Measurements from ENCODE around the gene FAM13A. TPM values are rescaled to one million over a fixed set of nuclear protein-coding genes. Genes with fewer than 3 reads are reported as not detected.

The FAM13A gene
- total and polyA plus RNA-seq, 2 experiments from 2014 or later, result 5.3 to 6.6 TPM

GRCh38 chr4:88868510-88868909 is 188.5 kb downstream of the FAM13A start:
- no peaks in the 10 kb centered on the region for H3K9me2 ChIP-seq (ENCODE audit: insufficient read depth)
- 97 to 98% methylated on average over 3 of the region's 3 CpGs for WGBS, 2 experiments (ENCODE audit: low coverage in 1 of 2, low lambda C conversion rate in 2 of 2, missing lambda C conversion rate in 2 of 2)
- H3K4me1 ChIP-seq (ENCODE audit: insufficient read depth), result peaks cover 19% of the 10 kb centered on the region
- no peak for DNase-seq
- H4K20me1 ChIP-seq (ENCODE audit: insufficient read depth), result no peaks in the 10 kb centered on the region
- H3K79me2 ChIP-seq (ENCODE audit: insufficient read depth), result no peaks in the 10 kb centered on the region
- no peaks in the 10 kb centered on the region for H3F3A ChIP-seq (ENCODE audit: insufficient read depth)
- no peak overlapping the region for H3K4me3 ChIP-seq
- no peaks in the 10 kb centered on the region for H3K27me3 ChIP-seq (replicated peaks; ENCODE audit: insufficient read depth)
- TF ChIP-seq EZH2 (IDR thresholded peaks at IDR 0.05; ENCODE audit: insufficient read depth, poor library complexity, severe bottlenecking) (no peak), EZH2phosphoT487 (IDR thresholded peaks at IDR 0.05; ENCODE audit: insufficient read depth, low read depth) (no peak)
- H3K4me2 ChIP-seq (ENCODE audit: unreplicated experiment), result no peak overlapping the region
- no peak overlapping the region for H3K27ac ChIP-seq
- H3K36me3 ChIP-seq (ENCODE audit: low read depth), result no peaks in the 10 kb centered on the region
- no peak overlapping the region for H2AFZ ChIP-seq
- no peaks in the 10 kb centered on the region for H3K9me3 ChIP-seq (ENCODE audit: low read depth)
- H3K9ac ChIP-seq, result no peak overlapping the region
- in situ Hi-C loops (cut with MboI), result no loop called here

- Histone ChIP-seq H3K79me2 (ENCODE audit: insufficient read depth) (no peaks in the 10 kb centered on the region), H4K20me1 (ENCODE audit: insufficient read depth) (no peaks in the 10 kb centered on the region), H3F3A (ENCODE audit: insufficient read depth) (no peaks in the 10 kb centered on the region), H3K9me3 (ENCODE audit: low read depth) (no peaks in the 10 kb centered on the region), H3K4me2 (ENCODE audit: unreplicated experiment) (no peak overlapping the region), H3K9me2 (ENCODE audit: insufficient read depth) (no peaks in the 10 kb centered on the region), H3K27ac (peak overlapping the region; percentile 46), H3K4me3 (no peak overlapping the region), H2AFZ (no peak overlapping the region), H3K36me3 (ENCODE audit: low read depth) (no peaks in the 10 kb centered on the region), H3K9ac (peak overlapping the region; percentile 21; the same call in 1 of the 2 replicates), H3K27me3 (replicated peaks; ENCODE audit: insufficient read depth) (no peaks in the 10 kb centered on the region), H3K4me1 (ENCODE audit: insufficient read depth) (peaks cover 19% of the 10 kb centered on the region)
- TF ChIP-seq EZH2phosphoT487 (IDR thresholded peaks at IDR 0.05; ENCODE audit: insufficient read depth, low read depth) (no peak), EZH2 (IDR thresholded peaks at IDR 0.05; ENCODE audit: insufficient read depth, poor library complexity, severe bottlenecking) (no peak)
- in situ Hi-C loops (cut with MboI), result no loop called here
- peak; percentile 61 for DNase-seq
- WGBS, 2 experiments (ENCODE audit: low coverage in 1 of 2, low lambda C conversion rate in 2 of 2, missing lambda C conversion rate in 2 of 2), result 55 to 61% methylated on average over 4 of the region's 4 CpGs
These were observed 190.0 kb downstream of the FAM13A start for GRCh38 chr4:88866862-88867550.

- DNase-seq, result no peak
- H3K36me3 ChIP-seq (ENCODE audit: low read depth), result no peaks in the 10 kb centered on the region
- in situ Hi-C loops (cut with MboI), result no loop called here
- H3K4me1 ChIP-seq (ENCODE audit: insufficient read depth), result peaks cover 19% of the 10 kb centered on the region
- no peak overlapping the region for H3K4me2 ChIP-seq (ENCODE audit: unreplicated experiment)
- H3K4me3 ChIP-seq, result no peak overlapping the region
- H3K27me3 ChIP-seq (replicated peaks; ENCODE audit: insufficient read depth), result no peaks in the 10 kb centered on the region
- WGBS, 2 experiments (ENCODE audit: low coverage in 1 of 2, low lambda C conversion rate in 2 of 2, missing lambda C conversion rate in 2 of 2), result 95 to 97% methylated on average over 6 of the region's 6 CpGs
- no peak overlapping the region for H3K27ac ChIP-seq
- no peaks in the 10 kb centered on the region for H3F3A ChIP-seq (ENCODE audit: insufficient read depth)
- H4K20me1 ChIP-seq (ENCODE audit: insufficient read depth), result no peaks in the 10 kb centered on the region
- TF ChIP-seq EZH2 (IDR thresholded peaks at IDR 0.05; ENCODE audit: insufficient read depth, poor library complexity, severe bottlenecking) (no peak), EZH2phosphoT487 (IDR thresholded peaks at IDR 0.05; ENCODE audit: insufficient read depth, low read depth) (no peak)
- no peak overlapping the region for H3K9ac ChIP-seq
- no peaks in the 10 kb centered on the region for H3K9me2 ChIP-seq (ENCODE audit: insufficient read depth)
- H3K9me3 ChIP-seq (ENCODE audit: low read depth), result no peaks in the 10 kb centered on the region
- no peak overlapping the region for H2AFZ ChIP-seq
- no peaks in the 10 kb centered on the region for H3K79me2 ChIP-seq (ENCODE audit: insufficient read depth)
These were observed 191.5 kb downstream of the FAM13A start for GRCh38 chr4:88865466-88865865.

GRCh38 chr4:88865046-88865445 is 191.9 kb downstream of the FAM13A start:
- Histone ChIP-seq H3K9me3 (ENCODE audit: low read depth) (no peaks in the 10 kb centered on the region), H3K27me3 (replicated peaks; ENCODE audit: insufficient read depth) (no peaks in the 10 kb centered on the region), H3K4me1 (ENCODE audit: insufficient read depth) (peaks cover 19% of the 10 kb centered on the region), H3F3A (ENCODE audit: insufficient read depth) (no peaks in the 10 kb centered on the region), H3K36me3 (ENCODE audit: low read depth) (no peaks in the 10 kb centered on the region), H3K9ac (no peak overlapping the region), H3K9me2 (ENCODE audit: insufficient read depth) (no peaks in the 10 kb centered on the region; the same call in 1 of the 2 replicates), H3K27ac (no peak overlapping the region), H3K4me3 (no peak overlapping the region), H4K20me1 (ENCODE audit: insufficient read depth) (no peaks in the 10 kb centered on the region), H2AFZ (no peak overlapping the region), H3K79me2 (ENCODE audit: insufficient read depth) (no peaks in the 10 kb centered on the region), H3K4me2 (ENCODE audit: unreplicated experiment) (no peak overlapping the region)
- TF ChIP-seq EZH2 (IDR thresholded peaks at IDR 0.05; ENCODE audit: insufficient read depth, poor library complexity, severe bottlenecking) (no peak), EZH2phosphoT487 (IDR thresholded peaks at IDR 0.05; ENCODE audit: insufficient read depth, low read depth) (no peak)
- peak; percentile 31 for DNase-seq
- 98 to 100% methylated on average over 1 of the region's 1 CpG for WGBS, 2 experiments (ENCODE audit: low coverage in 1 of 2, low lambda C conversion rate in 2 of 2, missing lambda C conversion rate in 2 of 2)
- in situ Hi-C loops (cut with MboI), result no loop called here
